Endothelial cell of umbilical vein (primary cell): Measurements from ENCODE around the gene ABCC1. TPM values are rescaled to one million over a fixed set of nuclear protein-coding genes. Genes with fewer than 3 reads are reported as not detected.

Source experiments
- BruUV-seq: library from RNA; stranded (reverse); fragments of 400-500 nt; replicated peaks from 2 replicates; lab custom pipeline; 2021; lab: Mats Ljungman, UMichigan
- CTCF ChIA-PET: fragments of 300-600, 350-600 bp; sonication (Branson Sonifier 250); formaldehyde crosslinking; loops from one replicate; lab custom pipeline; 2021; ENCODE audit warnings: antibody characterized with exemption, inconsistent platforms; lab: Charles Lee
- POLR2A ChIA-PET: fragments of 300-600, 350-600 bp; sonication (Branson Sonifier 250); formaldehyde crosslinking; loops from one replicate; lab custom pipeline; 2021; ENCODE audit warnings: antibody characterized with exemption, inconsistent platforms; lab: Charles Lee
- DNase-seq: peaks from one replicate; pipeline ENCODE4 v3.0.0-alpha.2; 2011; ENCODE audit warnings: low read depth, low spot score
- FAIRE-seq: peaks from 2 replicates; lab custom pipeline; 2011; peaks lifted over from hg19 to GRCh38; lab: Jason Lieb, UNC
- H2AFZ ChIP-seq: 2 replicates; pipeline ENCODE4 v1.6.0; 2012; ENCODE audit warnings: low read depth, low read length, control low read depth, inconsistent platforms
- H3K27ac ChIP-seq: 2 replicates; pipeline ENCODE4 v1.5.1; 2011; ENCODE audit warnings: low read depth, mild to moderate bottlenecking, control low read depth, low read length, moderate library complexity; ENCODE audit not compliant: insufficient read depth
- H3K27me3 ChIP-seq, 2 experiments: 2 replicates each; pipeline versions ENCODE4 v1.6.0 to v1.6.1; 2011; ENCODE audit warnings: low read length in 2 of 2, mixed read lengths in 1 of 2; ENCODE audit not compliant: control insufficient read depth in 2 of 2, insufficient read depth in 2 of 2
- H3K36me3 ChIP-seq, 2 experiments: 2 replicates in 1 of 2; 3 replicates in 1 of 2; pipeline ENCODE4 v1.5.1; 2011; ENCODE audit warnings: low read length in 2 of 2, mild to moderate bottlenecking in 1 of 2, moderate library complexity in 1 of 2; ENCODE audit not compliant: control insufficient read depth in 2 of 2, insufficient read depth in 2 of 2; ENCODE audit errors: extremely low read depth in 1 of 2
- H3K4me1 ChIP-seq: 3 replicates; pipeline ENCODE4 v1.5.1; 2011; ENCODE audit warnings: mild to moderate bottlenecking, low read length; ENCODE audit not compliant: control insufficient read depth, insufficient read depth; ENCODE audit errors: extremely low read depth
- H3K4me2 ChIP-seq: 2 replicates; pipeline ENCODE4 v1.6.1; 2011; ENCODE audit warnings: low read length, control low read depth, mixed read lengths; ENCODE audit not compliant: insufficient read depth
- H3K4me3 ChIP-seq, 3 experiments: fragments of 200-600 bp in 1 of 3; sonication (generic), shearing (Covaris generic) in 1 of 3; replicated peaks in 1 of 3; 2 replicates each; pipeline ENCODE4 v1.5.1; 2011 to 2016; ENCODE audit warnings: control low read depth in 3 of 3, low read length in 3 of 3, mild to moderate bottlenecking in 2 of 3, inconsistent platforms in 1 of 3, low read depth in 1 of 3, moderate library complexity in 1 of 3; ENCODE audit not compliant: insufficient read depth in 1 of 3
- H3K79me2 ChIP-seq: 2 replicates; pipeline ENCODE4 v1.6.0; 2012; ENCODE audit warnings: low read length, inconsistent platforms; ENCODE audit not compliant: control insufficient read depth, insufficient read depth
- H3K9ac ChIP-seq: replicated peaks from 2 replicates; pipeline ENCODE3; 2011; ENCODE audit warnings: low read length, control low read depth; ENCODE audit not compliant: insufficient read depth; ENCODE audit errors: extremely low read depth
- H3K9me1 ChIP-seq: replicated peaks from 3 replicates; pipeline ENCODE4 v1.6.0; 2011; ENCODE audit warnings: mild to moderate bottlenecking, low read length; ENCODE audit not compliant: control insufficient read depth, insufficient read depth; ENCODE audit errors: extremely low read depth
- H3K9me3 ChIP-seq: replicated peaks from 2 replicates; pipeline ENCODE4 v1.5.1; 2012; ENCODE audit warnings: low read length, inconsistent platforms; ENCODE audit not compliant: control insufficient read depth, insufficient read depth
- H4K20me1 ChIP-seq: replicated peaks from 2 replicates; pipeline ENCODE3; 2011; ENCODE audit warnings: mild to moderate bottlenecking, low read length; ENCODE audit not compliant: control insufficient read depth, insufficient read depth; ENCODE audit errors: extremely low read depth
- EZH2 ChIP-seq: IDR thresholded peaks from 2 replicates; pipeline ENCODE4 v1.6.1; 2012; ENCODE audit warnings: borderline replicate concordance, low read depth, mild to moderate bottlenecking, moderate library complexity, low read length, inconsistent platforms; ENCODE audit not compliant: severe bottlenecking
- FOS ChIP-seq: IDR thresholded peaks from 2 replicates; pipeline ENCODE4 v1.6.1; 2011; ENCODE audit warnings: mild to moderate bottlenecking, low read length, moderate library complexity, borderline replicate concordance; ENCODE audit not compliant: insufficient read depth
- GATA2 ChIP-seq: IDR thresholded peaks from 2 replicates; pipeline ENCODE4 v1.7.0; 2011; ENCODE audit warnings: low read depth, mild to moderate bottlenecking, moderate library complexity, mixed read lengths, low read length; ENCODE audit not compliant: insufficient read length, insufficient read depth
- JUN ChIP-seq: IDR thresholded peaks from 2 replicates; pipeline ENCODE4 v1.6.1; 2011; ENCODE audit warnings: borderline replicate concordance, low read depth; ENCODE audit not compliant: insufficient read length, insufficient read depth
- MYC ChIP-seq: IDR thresholded peaks from one replicate; pipeline ENCODE4 v1.6.1; 2011; ENCODE audit warnings: mild to moderate bottlenecking, low read depth, low read length
- POLR2A ChIP-seq: IDR thresholded peaks from 2 replicates; pipeline ENCODE4 v1.6.1; 2012; ENCODE audit warnings: low read depth, mild to moderate bottlenecking, control low read depth, low read length
- POLR2AphosphoS5 ChIP-seq: IDR thresholded peaks from 2 replicates; pipeline ENCODE4 v1.6.1; 2012; ENCODE audit warnings: low read depth, mild to moderate bottlenecking, control low read depth, low read length, moderate library complexity; ENCODE audit not compliant: insufficient read depth
- dilution Hi-C: fragments of 300-500 bp; cut with MboI; formaldehyde crosslinking; loops from one replicate; pipeline ENCODE4 v1.15.0; 2019; ENCODE audit warnings: low sequenced_read_pairs; ENCODE audit not compliant: extremely low pct_ligation_motif_present
- intact Hi-C: fragments of 100-400 bp; cut with micrococcal nuclease; formaldehyde crosslinking; loops from one replicate; pipeline ENCODE4 v1.10.0; 2022
- polyA plus RNA-seq, 4 experiments: library from polyadenylated mRNA; depleted of rRNA in 3 of 4; stranded (reverse) in 3 of 4; unstranded in 1 of 4; fragments of >200 nt; gene quantifications; 2 replicates each; pipeline versions ENCODE4 v1.2.1 to v1.2.3, GENCODE V29; 2011 to 2012; ENCODE audit warnings: missing spikeins in 1 of 4
- total RNA-seq: library from RNA; stranded (reverse); gene quantifications from 2 replicates; pipeline ENCODE4 v1.2.3, GENCODE V29; 2021
- TF ChIP-seq, protein P1 (sequence below), 2 donors: IDR thresholded peaks; 1 replicate in 1 of 2; 2 replicates in 1 of 2; pipeline ENCODE4 v1.5.1; 2011; ENCODE audit warnings: low read length in 2 of 2, mild to moderate bottlenecking in 2 of 2, moderate library complexity in 2 of 2, control low read depth in 1 of 2, inconsistent platforms in 1 of 2, low read depth in 1 of 2; ENCODE audit not compliant: insufficient read depth in 1 of 2; ENCODE audit errors: extremely low read depth in 1 of 2
- TF ChIP-seq, protein P2 (sequence below): IDR thresholded peaks from 2 replicates; pipeline ENCODE4 v1.6.1; 2011; ENCODE audit not compliant: insufficient read depth, insufficient read length

ABCC1 gene
- total and polyA plus RNA-seq, 2 donors (not counting 3 experiments of a cell fraction or from before 2014, with no cell fraction given): 46.1 to 89.2 TPM

GRCh38 chr16:15950161-15950854 lies 892 bp downstream of the ABCC1 start:
- Histone ChIP-seq H3K4me1 (peaks cover 30% of the 10 kb centered on the region), H3K79me2 (peaks cover 58% of the 10 kb centered on the region), H3K36me3 (no peaks in the 10 kb centered on the region), H3K27ac (peak overlapping the region; percentile 88), H3K9ac (peak overlapping the region; percentile 97), H4K20me1 (peaks cover 3% of the 10 kb centered on the region), H2AFZ (peak overlapping the region; percentile 7), H3K4me2 (peak overlapping the region; percentile 79), H3K9me3 (no peaks in the 10 kb centered on the region), H3K4me3 (peak overlapping the region; percentile 77 to 98 (median 95)), H3K27me3 (no peaks in the 10 kb centered on the region), H3K9me1 (no peaks in the 10 kb centered on the region)
- peak; percentile 81 for FAIRE-seq
- DNase-seq: peak; percentile 61
- ChIA-PET CTCF (interaction anchor here (0.7 to 4.0 kb wide), 7 partner anchors 8 to 81 kb away, joined by 3 to 25 read pairs (median 4); no protein-coding TSS in a partner anchor), POLR2A (interaction anchor here (0.8 to 1.2 kb wide), 4 partner anchors 34 to 171 kb away, joined by 3 to 5 read pairs (median 4); no protein-coding TSS in a partner anchor)
- dilution Hi-C loops (no loop called here), intact Hi-C loops (loop anchor here (1.0 to 2.0 kb wide), 5 partner anchors 38 to 170 kb away; partner anchors contain the start of gene CEP20)
- TF ChIP-seq JUN (no peak), POLR2A (peak; percentile 27)
- BruUV-seq: TSS peak; percentile 61

- Histone ChIP-seq H3K79me2 (peaks cover 63% of the 10 kb centered on the region), H3K36me3 (no peaks in the 10 kb centered on the region), H3K4me1 (peaks cover 30% of the 10 kb centered on the region), H4K20me1 (peaks cover 3% of the 10 kb centered on the region), H3K4me3 (peak overlapping the region; percentile 77 to 98 (median 95)), H3K9me1 (no peaks in the 10 kb centered on the region), H3K9me3 (no peaks in the 10 kb centered on the region), H3K4me2 (peak overlapping the region; percentile 79), H3K9ac (peak overlapping the region; percentile 97), H3K27ac (peak overlapping the region; percentile 88), H2AFZ (no peak overlapping the region), H3K27me3 (no peaks in the 10 kb centered on the region)
- intact Hi-C loops (loop anchor here (1.0 to 2.0 kb wide), 6 partner anchors 9 to 170 kb away; partner anchors contain the start of gene CEP20), dilution Hi-C loops (no loop called here)
- BruUV-seq: TSS peak; percentile 28
- ChIA-PET CTCF (interaction anchor here (1.2 to 4.0 kb wide), 5 partner anchors 10 to 77 kb away, joined by 3 to 25 read pairs (median 5); no protein-coding TSS in a partner anchor), POLR2A (interaction anchor here (0.8 to 1.2 kb wide), 3 partner anchors 37 to 170 kb away, joined by 3 to 4 read pairs (median 3); no protein-coding TSS in a partner anchor)
- TF ChIP-seq GATA2 (no peak), MYC (no peak), POLR2A (no peak), JUN (no peak), EZH2 (no peak), POLR2AphosphoS5 (no peak), FOS (no peak)
- TF ChIP-seq, protein P1, sequence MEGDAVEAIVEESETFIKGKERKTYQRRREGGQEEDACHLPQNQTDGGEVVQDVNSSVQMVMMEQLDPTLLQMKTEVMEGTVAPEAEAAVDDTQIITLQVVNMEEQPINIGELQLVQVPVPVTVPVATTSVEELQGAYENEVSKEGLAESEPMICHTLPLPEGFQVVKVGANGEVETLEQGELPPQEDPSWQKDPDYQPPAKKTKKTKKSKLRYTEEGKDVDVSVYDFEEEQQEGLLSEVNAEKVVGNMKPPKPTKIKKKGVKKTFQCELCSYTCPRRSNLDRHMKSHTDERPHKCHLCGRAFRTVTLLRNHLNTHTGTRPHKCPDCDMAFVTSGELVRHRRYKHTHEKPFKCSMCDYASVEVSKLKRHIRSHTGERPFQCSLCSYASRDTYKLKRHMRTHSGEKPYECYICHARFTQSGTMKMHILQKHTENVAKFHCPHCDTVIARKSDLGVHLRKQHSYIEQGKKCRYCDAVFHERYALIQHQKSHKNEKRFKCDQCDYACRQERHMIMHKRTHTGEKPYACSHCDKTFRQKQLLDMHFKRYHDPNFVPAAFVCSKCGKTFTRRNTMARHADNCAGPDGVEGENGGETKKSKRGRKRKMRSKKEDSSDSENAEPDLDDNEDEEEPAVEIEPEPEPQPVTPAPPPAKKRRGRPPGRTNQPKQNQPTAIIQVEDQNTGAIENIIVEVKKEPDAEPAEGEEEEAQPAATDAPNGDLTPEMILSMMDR (IDR thresholded peaks at IDR 0.05; ENCODE audit: extremely low read depth in 1 of 2, insufficient read depth in 1 of 2, low read depth in 1 of 2, low read length in 2 of 2): no peak
- TF ChIP-seq, protein P2, sequence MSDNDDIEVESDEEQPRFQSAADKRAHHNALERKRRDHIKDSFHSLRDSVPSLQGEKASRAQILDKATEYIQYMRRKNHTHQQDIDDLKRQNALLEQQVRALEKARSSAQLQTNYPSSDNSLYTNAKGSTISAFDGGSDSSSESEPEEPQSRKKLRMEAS: no peak
- DNase-seq: no peak
- FAIRE-seq: no peak
These were observed 1.5 kb downstream of the ABCC1 start for GRCh38 chr16:15950869-15951268.
